Fibroblast of skin of left quadriceps (primary cell): Measurements from ENCODE around the gene ARHGAP15.

Experiments
- DNase-seq, 2 experiments: peaks; one replicate each; pipeline ENCODE4 v3.0.0-alpha.2; 2013; ENCODE audit warnings: low read depth in 2 of 2

Gene ARHGAP15

GRCh38 chr2:143481733-143482132, 352.5 kb downstream of the ARHGAP15 start:
- no peak for DNase-seq

- no peak for DNase-seq
These were observed 353.1 kb downstream of the ARHGAP15 start for GRCh38 chr2:143482316-143482715.

GRCh38 chr2:143482771-143483170, 353.6 kb downstream of the ARHGAP15 start:
- no peak for DNase-seq

- no peak for DNase-seq
These were observed 357.8 kb downstream of the ARHGAP15 start for GRCh38 chr2:143486976-143487375.

GRCh38 chr2:143489145-143489544, 359.9 kb downstream of the ARHGAP15 start:
- DNase-seq: peak; percentile 44 to 56

GRCh38 chr2:143491131-143491530, 361.9 kb downstream of the ARHGAP15 start:
- no peak for DNase-seq

- no peak for DNase-seq
These were observed 364.1 kb downstream of the ARHGAP15 start for GRCh38 chr2:143493339-143493738.

- DNase-seq: no peak
These were observed 368.5 kb downstream of the ARHGAP15 start for GRCh38 chr2:143497726-143498125.

- no peak for DNase-seq
These were observed 369.3 kb downstream of the ARHGAP15 start for GRCh38 chr2:143498496-143498895.

- no peak for DNase-seq
These were observed 369.8 kb downstream of the ARHGAP15 start for GRCh38 chr2:143499061-143499460.

GRCh38 chr2:143501106-143501676, 372.0 kb downstream of the ARHGAP15 start:
- DNase-seq: no peak

GRCh38 chr2:143503280-143503679, 374.1 kb downstream of the ARHGAP15 start:
- no peak for DNase-seq

- DNase-seq: no peak
These were observed 375.2 kb downstream of the ARHGAP15 start for GRCh38 chr2:143504397-143504796.

- DNase-seq: peak in 1 of 2 experiments; percentile 33
These were observed 376.3 kb downstream of the ARHGAP15 start for GRCh38 chr2:143505542-143505941.

- DNase-seq: peak; percentile 59 to 63
These were observed 383.9 kb downstream of the ARHGAP15 start for GRCh38 chr2:143513081-143513480.

- no peak for DNase-seq
These were observed 385.2 kb downstream of the ARHGAP15 start for GRCh38 chr2:143514413-143514812.

- no peak for DNase-seq
These were observed 386.1 kb downstream of the ARHGAP15 start for GRCh38 chr2:143515318-143515717.

- DNase-seq: no peak
These were observed 390.3 kb downstream of the ARHGAP15 start for GRCh38 chr2:143519521-143519920.

GRCh38 chr2:143521396-143521795, 392.2 kb downstream of the ARHGAP15 start:
- DNase-seq: no peak

- no peak for DNase-seq
These were observed 393.5 kb downstream of the ARHGAP15 start for GRCh38 chr2:143522699-143523098.

GRCh38 chr2:143524119-143524553, 394.9 kb downstream of the ARHGAP15 start:
- peak in 1 of 2 experiments; percentile 55 for DNase-seq

GRCh38 chr2:143524559-143525401, 395.6 kb downstream of the ARHGAP15 start:
- peak in 1 of 2 experiments; percentile 20 for DNase-seq

- DNase-seq: no peak
These were observed 396.2 kb downstream of the ARHGAP15 start for GRCh38 chr2:143525402-143525860.
